G401 (cell line): Measurements from ENCODE around the gene NPIPA7. TPM values are rescaled to one million over a fixed set of nuclear protein-coding genes. Genes with fewer than 3 reads are reported as not detected.
"Not testable (repeated sequence)": the region's sequence is repeated elsewhere in the genome, so short reads cannot be mapped to it uniquely, and the experiment has no call there.

Experiments
- DNase-seq: peaks from one replicate; pipeline ENCODE4 v3.0.0-alpha.2; 2015; ENCODE audit warnings: low spot score
- in situ Hi-C: cut with HindIII; loops from 2 replicates; pipeline ENCODE4 v1.10.0; 2016; ENCODE audit warnings: low sequenced_read_pairs, mixed read lengths
- total RNA-seq: library from RNA; depleted of rRNA; stranded (reverse); fragments of >200 nt; shearing (Covaris generic); gene quantifications from 2 replicates; pipeline ENCODE4 v1.2.3, GENCODE V29; 2014; rRNA removed

The NPIPA7 gene
- 0.75 and 5.4 TPM in 2 replicates for total RNA-seq

DNA sequence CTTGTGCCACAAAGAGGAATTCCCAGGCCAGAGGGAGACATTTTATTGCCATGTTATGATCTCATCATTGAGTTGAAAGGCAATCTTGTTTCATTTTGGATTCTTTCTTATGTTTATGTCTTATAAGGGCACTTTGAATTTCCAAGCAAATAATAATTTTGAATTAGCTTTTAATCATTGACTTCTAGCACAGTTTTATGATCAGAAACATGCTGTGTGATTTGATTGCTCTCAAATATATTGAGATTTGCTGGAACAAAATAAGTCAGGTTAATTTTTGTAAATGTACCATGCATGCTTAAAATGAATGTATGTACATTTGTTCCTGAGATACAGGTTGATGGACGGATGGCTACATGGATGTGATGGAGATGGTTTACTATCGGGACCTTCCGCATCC is at the start of gene NPIPA7:
TSS of gene NPIPA7 (plus strand) at position 301 of the 400 bp plus-strand sequence. CDS start 105 bp downstream, outside the sequence.
- DNase-seq, in situ Hi-C loops: not testable (repeated sequence)

DNA sequence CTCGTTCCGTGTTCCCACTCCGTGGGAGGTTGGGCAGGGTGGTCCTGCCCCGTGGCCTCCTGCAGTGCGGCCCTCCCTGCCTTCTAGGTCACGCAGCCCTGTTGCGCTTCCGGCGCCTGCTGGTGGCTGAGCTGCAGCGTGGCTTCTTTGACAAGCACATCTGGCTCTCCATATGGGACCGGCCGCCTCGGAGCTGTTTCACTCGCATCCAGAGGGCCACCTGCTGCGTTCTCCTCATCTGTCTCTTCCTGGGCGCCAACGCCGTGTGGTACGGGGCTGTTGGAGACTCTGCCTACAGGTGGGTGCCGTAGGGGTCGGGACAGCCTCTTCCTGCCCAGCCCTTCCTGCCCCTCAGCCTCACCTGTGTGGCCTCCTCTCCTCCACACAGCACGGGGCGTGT is 47.5 kb upstream of the NPIPA7 start:
- in situ Hi-C loops = not testable (repeated sequence)

DNA sequence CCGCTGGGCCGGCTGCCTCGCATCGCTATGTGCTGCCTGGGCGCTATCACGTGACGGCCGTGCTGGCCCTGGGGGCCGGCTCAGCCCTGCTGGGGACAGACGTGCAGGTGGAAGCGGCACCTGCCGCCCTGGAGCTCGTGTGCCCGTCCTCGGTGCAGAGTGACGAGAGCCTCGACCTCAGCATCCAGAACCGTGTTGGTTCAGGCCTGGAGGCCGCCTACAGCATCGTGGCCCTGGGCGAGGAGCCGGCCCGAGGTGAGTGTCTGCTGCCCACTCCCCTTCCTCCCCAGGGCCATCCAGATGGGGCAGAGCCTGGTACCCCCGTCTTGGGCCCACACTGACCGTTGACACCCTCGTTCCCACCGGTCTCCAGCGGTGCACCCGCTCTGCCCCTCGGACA is 21.4 kb upstream of the NPIPA7 start:
- in situ Hi-C loops = not testable (repeated sequence)

More for the DNA sequence above, 47.5 kb upstream of the NPIPA7 start:
- DNase-seq = not testable (repeated sequence)

DNA sequence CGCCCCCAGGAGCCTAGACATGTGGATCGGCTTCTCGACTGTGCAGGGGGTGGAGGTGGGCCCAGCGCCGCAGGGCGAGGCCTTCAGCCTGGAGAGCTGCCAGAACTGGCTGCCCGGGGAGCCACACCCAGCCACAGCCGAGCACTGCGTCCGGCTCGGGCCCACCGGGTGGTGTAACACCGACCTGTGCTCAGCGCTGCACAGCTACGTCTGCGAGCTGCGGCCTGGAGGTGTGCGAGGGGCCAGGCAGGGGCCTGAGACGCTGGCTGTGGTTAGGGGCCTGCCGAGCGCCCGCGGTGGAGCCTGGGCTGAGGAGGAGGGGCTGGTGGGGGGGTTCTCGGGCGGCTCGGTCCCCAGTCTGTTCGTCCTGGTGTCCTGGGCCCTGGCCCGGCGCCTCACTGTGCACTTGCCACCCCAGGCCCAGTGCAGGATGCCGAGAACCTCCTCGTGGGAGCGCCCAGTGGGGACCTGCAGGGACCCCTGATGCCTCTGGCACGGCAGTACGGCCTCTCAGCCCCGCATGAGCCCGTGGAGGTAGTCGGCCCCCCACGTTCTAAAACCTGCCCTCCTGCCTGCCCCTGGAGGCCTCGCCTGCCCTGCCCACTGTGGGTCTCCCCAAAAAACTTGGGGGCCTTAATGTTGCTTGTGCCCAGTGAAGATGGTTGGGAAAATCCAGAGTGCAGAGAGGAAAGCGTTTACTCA is 20.2 kb upstream of the NPIPA7 start:
- in situ Hi-C loops, DNase-seq: not testable (repeated sequence)

More for the DNA sequence above, 21.4 kb upstream of the NPIPA7 start:
- not testable (repeated sequence) for DNase-seq

DNA sequence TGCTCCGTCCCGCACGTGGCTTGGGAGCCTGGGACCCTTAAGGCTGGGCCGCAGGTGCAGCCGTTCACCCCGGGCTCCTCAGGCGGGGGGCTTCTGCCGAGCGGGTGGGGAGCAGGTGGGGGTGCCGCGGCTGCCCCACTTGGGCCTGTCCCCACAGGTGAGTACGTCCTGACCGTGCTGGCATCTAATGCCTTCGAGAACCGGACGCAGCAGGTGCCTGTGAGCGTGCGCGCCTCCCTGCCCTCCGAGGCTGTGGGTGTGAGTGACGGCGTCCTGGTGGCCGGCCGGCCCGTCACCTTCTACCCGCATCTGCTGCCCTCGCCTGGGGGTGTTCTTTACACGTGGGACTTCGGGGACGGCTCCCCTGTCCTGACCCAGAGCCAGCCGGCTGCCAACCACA is 15.3 kb upstream of the NPIPA7 start:
- DNase-seq, in situ Hi-C loops: not testable (repeated sequence)

DNA sequence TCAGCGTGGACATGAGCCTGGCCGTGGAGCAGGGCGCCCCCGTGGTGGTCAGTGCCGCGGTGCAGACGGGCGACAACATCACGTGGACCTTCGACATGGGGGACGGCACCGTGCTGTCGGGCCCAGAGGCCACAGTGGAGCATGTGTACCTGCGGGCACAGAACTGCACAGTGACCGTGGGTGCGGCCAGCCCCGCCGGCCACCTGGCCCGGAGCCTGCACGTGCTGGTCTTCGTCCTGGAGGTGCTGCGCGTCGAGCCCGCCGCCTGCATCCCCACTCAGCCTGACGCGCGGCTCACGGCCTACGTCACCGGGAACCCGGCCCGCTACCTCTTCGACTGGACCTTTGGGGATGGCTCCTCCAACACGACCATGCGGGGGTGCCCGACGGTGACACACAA is 14.8 kb upstream of the NPIPA7 start:
- in situ Hi-C loops, DNase-seq: not testable (repeated sequence)

DNA sequence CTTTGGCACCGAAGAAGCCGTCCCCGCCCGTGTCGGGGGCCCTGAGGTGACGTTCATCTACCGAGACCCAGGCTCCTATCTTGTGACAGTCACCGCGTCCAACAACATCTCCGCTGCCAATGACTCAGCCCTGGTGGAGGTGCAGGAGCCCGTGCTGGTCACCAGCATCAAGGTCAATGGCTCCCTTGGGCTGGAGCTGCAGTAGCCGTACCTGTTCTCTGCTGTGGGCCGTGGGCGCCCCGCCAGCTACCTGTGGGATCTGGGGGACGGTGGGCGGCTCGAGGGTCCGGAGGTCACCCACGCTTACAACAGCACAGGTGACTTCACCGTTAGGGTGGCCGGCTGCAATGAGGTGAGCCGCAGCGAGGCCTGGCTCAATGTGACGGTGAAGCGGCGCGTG is 14.2 kb upstream of the NPIPA7 start:
- DNase-seq, in situ Hi-C loops: not testable (repeated sequence)

DNA sequence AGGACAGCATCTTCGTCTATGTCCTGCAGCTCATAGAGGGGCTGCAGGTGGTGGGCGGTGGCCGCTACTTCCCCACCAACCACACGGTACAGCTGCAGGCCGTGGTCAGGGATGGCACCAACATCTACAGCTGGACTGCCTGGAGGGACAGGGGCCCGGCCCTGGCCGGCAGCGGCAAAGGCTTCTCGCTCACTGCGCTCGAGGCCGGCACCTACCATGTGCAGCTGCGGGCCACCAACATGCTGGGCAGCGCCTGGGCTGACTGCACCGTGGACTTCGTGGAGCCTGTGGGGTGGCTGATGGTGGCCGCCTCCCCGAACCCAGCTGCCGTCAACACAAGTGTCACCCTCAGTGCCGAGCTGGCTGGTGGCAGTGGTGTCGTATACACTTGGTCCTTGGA is 13.6 kb upstream of the NPIPA7 start:
- DNase-seq, in situ Hi-C loops: not testable (repeated sequence)

DNA sequence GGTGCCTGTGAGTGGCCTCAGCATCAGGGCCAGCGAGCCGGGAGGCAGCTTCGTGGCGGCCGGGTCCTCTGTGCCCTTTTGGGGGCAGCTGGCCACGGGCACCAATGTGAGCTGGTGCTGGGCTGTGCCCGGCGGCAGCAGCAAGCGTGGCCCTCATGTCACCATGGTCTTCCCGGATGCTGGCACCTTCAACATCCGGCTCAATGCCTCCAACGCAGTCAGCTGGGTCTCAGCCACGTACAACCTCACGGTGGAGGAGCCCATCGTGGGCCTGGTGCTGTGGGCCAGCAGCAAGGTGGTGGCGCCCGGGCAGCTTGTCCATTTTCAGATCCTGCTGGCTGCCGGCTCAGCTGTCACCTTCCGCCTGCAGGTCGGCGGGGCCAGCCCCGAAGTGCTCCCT is 13.1 kb upstream of the NPIPA7 start:
- DNase-seq, in situ Hi-C loops: not testable (repeated sequence)

DNA sequence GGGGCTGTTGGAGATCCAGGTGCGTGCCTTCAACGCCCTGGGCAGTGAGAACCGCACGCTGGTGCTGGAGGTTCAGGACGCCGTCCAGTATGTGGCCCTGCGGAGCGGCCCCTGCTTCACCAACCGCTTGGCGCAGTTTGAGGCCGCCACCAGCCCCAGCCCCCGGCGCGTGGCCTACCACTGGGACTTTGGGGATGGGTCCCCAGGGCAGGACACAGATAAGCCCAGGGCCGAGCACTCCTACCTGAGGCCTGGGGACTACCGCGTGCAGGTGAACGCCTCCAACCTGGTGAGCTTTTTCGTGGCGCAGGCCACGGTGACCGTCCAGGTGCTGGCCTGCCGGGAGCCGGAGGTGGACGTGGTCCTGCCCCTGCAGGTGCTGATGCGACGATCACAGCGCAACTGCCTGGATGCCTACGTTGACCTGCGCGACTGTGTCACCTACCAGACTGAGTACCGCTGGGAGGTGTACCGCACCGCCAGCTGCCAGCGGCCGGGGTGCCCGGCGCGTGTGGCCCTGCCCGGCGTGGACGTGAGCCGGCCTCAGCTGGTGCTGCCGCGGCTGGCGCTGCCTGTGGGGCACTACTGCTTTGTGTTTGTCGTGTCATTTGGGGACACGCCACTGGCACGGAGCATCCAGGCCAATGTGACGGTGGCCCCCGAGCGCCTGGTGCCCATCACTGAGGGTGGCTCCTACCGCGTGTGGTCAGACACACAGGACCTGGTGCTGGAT is 12.2 kb upstream of the NPIPA7 start:
- in situ Hi-C loops, DNase-seq: not testable (repeated sequence)

DNA sequence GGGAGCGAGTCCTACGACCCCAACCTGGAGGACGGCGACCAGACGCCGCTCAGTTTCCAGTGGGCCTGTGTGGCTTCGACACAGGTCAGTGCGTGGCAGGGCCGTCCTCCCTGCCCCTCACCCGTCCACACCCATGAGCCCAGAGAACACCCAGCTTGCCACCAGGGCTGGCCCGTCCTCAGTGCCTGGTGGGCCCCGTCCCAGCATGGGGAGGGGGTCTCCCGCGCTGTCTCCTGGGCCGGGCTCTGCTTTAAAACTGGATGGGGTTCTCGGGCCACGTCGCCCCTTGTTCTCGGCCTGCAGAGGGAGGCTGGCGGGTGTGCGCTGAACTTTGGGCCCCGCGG is 11.7 kb upstream of the NPIPA7 start:
- DNase-seq, in situ Hi-C loops: not testable (repeated sequence)

DNA sequence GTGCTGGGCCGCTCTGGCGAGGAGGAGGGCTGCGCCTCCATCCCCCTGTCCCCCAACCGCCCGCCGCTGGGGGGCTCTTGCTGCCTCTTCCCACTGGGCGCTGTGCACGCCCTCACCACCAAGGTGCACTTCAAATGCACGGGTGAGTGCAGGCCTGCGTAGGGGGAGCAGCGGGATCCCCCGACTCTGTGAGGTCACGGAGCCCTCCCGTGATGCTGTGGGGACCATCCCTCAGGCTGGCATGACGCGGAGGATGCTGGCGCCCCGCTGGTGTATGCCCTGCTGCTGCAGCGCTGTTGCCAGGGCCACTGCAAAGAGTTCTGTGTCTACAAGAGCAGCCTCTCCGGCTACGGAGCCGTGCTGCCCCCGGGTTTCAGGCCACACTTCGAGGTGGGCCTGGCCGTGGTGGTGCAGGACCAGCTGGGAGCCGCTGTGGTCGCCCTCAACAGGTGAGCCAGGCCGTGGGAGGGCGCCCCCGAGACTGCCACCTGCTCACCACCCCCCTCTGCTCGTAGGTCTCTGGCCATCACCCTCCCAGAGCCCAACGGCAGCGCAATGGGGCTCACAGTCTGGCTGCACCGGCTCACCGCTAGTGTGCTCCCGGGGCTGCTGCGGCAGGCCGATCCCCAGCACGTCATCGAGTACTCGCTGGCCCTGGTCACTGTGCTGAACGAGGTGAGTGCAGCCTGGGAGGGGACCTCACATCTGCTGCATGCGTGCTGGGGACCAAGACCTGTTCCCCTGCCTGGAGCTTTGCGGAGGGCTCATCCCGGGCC is 9.7 kb upstream of the NPIPA7 start:
- in situ Hi-C loops = not testable (repeated sequence)
- DNase-seq = peak; percentile 0

DNA sequence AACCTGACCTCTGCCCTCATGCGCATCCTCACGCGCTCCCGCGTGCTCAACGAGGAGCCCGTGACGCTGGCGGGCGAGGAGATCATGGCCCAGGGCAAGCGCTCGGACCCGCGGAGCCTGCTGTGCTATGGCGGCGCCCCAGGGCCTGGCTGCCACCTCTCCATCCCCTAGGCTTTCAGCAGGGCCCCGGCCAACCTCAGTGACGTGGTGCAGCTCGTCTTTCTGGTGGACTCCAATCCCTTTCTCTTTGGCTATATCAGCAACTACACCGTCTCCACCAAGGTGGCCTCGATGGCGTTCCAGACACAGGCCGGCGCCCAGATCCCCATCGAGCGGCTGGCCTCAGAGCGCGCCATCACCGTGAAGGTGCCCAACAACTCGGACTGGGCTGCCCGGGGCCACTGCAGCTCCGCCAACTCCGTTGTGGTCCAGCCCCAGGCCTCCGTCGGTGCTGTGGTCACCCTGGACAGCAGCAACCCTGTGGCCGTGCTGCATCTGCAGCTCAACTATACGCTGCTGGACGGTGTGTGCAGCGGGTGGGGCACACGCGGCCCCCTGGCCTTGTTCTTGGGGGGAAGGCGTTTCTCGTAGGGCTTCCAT is 7.7 kb upstream of the NPIPA7 start:
- in situ Hi-C loops, DNase-seq: not testable (repeated sequence)

DNA sequence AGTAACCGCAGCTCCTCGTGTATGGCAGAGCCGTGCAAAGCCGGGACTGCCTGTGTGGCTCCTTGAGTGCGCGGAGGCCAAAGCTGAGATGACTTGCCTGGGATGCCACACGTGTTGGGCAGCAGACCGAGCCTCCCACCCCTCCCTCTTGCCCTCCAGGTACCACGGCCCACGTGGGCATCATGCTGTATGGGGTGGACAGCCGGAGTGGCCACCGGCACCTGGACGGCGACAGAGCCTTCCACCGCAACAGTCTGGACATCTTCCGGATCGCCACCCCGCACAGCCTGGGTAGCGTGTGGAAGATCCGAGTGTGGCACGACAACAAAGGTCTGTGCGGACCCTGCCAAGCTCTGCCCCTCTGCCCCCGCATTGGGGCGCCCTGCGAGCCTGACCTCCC is 4.7 kb upstream of the NPIPA7 start:
- DNase-seq, in situ Hi-C loops: not testable (repeated sequence)

DNA sequence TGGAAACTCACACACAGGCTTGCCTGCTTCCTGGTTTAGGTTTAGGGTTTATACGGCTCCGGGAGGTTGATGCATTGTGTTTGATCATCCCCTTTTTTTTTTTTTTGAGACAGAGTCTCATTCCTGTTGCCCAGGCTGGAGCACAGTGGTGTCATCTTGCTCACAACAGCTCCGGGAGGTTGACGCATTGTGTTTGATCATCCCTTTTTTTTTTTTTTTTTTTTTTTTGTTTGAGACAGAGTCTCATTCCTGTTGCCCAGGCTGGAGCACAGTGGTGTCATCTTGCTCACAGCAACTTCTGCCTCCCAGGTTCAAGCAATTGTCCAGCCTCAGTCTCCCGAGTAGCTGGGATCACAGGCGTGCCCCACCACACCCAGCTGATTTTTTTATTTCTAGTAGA is 20.7 kb downstream of the NPIPA7 start:
- in situ Hi-C loops, DNase-seq: not testable (repeated sequence)

DNA sequence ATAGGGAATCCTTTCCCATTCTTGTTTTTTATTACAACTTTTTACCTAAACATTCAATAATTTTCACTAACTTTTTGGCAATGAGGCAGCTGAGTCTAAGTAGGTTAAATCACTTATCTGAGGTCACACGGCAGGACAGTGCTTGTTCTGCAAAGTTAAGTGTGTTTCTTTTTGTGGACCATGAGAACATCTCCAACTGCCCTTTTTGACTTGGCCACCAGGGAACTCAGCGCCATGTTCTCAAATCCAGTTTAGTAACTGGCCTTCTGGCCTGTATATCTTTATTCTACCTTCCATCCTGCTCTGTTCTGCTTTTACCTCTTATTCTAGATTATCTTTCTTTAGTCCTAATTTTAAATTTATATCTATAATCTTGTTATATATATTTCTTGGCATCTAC is 23.4 kb downstream of the NPIPA7 start:
- not testable (repeated sequence) for DNase-seq

DNA sequence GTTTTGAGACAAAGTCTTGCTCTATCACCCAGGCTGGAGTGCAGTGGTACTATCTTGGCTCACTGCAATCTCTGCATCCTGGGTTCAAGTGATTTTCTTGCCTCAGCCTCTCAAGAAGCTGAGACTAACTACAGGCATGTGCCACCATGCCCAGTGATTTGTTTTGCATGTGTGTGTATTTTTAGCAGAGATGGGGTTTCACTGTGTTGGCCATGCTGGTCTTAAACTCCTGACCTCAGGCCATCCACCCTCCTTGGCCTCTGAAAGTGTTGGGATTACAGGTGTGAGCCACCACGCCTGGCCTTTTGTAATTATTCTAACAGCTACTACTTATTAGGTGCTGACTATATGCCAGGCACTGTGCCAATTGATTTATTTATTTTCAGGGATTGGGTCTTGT is 25.3 kb downstream of the NPIPA7 start:
- in situ Hi-C loops, DNase-seq: not testable (repeated sequence)

More for the DNA sequence above, 23.4 kb downstream of the NPIPA7 start:
- in situ Hi-C loops = not testable (repeated sequence)

DNA sequence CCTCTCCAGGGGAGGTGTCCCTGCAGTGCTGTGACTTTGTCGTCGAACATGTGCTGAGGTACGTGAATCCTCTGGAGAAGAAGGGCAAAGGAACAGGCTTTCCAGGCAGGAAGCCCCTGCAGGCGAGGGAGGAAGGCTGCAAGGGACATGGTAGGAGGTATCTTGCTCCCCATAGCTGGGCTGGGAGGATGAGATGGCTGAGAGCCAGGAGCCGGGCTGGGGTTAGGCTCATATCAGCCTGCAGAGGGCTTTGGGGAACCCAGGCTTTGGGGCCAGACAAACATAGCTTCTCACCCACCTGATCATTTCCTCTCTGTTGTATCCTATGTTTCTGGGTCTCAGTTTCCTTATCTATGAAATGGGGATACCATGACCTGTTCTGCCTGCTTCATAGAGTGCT is 26.5 kb downstream of the NPIPA7 start:
- in situ Hi-C loops, DNase-seq: not testable (repeated sequence)

DNA sequence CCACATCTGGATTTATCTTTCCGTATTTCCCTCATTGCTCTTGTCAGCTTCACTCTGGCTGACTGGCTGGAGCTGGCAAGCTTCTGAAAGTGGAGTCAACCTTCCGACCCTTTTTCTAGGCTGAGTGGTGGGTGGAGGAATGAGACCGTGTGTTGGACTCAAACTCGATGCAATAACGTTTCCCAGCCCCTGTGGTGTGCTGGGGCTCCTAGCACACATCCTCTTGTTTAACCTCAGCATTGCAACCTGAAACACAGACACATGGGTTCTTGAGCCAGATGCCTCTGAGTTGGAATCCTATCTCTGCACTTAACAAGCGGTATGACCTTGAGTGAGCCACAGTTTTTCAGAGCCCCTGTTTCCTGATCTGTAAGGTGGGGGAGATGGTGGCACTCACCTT is 29.5 kb downstream of the NPIPA7 start:
- in situ Hi-C loops = not testable (repeated sequence)

More for the DNA sequence above, 29.5 kb downstream of the NPIPA7 start:
- not testable (repeated sequence) for DNase-seq
